GM18508 (cell line): ENCODE data around the gene PRR18.

Experiments
- ATAC-seq: cut with Tn5 transposase; IDR thresholded peaks from one replicate; pipeline ENCODE4 v1.9.1; 2021; ENCODE audit warnings: moderate number of reproducible peaks; ENCODE audit not compliant: insufficient read depth, unreplicated experiment

Gene PRR18

DNA sequence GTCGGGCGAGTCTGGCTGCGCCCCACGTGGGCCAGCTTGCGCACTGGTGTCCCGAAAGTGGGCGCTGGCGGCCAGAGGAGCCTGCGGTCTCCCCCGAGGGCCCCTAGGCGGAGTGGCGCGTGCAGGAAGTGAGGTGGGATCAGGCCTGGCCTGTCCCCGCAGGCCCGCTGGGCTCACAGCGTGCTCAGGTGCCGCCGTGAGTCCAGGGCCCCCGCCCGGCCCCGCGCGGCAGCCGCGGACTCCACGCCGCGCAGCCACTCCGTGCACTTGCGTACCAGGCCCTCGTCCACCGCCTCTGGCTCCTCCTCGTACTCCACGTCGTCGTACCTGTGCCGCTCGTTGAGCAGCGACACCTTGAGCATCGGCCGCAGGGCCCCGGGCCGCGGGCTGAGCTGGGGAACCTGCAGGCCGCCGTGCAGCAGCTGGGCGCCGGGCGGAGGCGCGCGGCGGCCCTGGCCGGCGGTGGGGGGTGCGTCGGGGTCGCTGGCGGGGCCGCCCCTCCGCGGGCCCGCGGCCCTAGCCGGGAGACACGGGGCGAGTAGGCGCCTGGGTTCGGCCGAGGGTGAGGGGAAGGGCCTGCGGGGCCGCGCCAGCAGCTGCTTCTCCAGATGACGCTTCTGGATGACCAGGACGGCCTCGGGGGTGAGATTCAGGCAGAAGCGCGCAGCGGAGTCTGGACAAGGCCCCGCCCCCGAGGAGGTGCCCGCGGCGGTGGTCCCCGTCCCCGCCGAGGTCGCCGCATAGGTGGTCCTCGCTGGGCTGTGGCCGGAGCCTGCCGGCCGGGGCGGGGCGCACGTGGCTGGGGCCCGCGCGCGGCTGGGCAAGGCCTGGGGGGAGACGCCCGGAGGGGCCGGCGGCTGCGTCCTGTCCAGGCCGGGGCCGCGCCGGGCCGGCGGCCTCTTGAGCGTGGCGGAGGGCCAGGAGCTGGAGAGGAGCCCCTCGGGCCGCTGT lies 835 bp downstream of the PRR18 start:
- no peak for ATAC-seq

DNA sequence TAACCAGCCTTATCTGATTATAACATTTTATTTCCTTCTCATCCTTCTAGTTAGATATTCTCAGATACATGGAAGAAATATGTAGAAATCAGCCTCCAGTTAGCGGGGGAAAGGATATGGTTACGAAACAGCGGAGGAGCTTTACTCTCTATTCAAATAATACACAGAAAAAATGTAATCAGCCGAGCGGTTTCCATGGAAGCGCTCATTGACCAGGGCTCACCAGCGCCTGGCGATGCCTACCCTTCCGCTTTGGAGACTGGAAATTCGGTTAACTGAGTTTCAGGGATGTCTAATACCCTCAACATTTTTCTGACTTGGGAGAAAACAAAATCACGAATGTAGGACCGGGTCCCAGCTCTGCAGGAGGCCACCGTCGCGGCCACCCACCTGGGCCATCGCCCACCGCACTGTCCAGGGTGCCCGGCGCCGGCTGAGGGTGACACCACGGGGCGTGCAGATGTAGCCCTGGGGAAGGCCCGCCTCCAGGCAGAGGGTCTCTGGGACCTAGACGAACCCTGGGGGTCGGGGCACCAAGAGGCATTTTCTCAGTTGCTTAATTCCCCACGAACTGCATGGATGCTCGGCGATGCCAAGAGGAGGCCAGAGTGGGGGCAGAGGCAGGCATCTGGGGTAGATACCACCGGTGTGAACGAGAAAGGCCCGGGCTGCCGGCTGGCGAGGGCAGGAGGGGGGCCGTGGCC lies 1.7 kb downstream of the PRR18 start:
- ATAC-seq = no peak

DNA sequence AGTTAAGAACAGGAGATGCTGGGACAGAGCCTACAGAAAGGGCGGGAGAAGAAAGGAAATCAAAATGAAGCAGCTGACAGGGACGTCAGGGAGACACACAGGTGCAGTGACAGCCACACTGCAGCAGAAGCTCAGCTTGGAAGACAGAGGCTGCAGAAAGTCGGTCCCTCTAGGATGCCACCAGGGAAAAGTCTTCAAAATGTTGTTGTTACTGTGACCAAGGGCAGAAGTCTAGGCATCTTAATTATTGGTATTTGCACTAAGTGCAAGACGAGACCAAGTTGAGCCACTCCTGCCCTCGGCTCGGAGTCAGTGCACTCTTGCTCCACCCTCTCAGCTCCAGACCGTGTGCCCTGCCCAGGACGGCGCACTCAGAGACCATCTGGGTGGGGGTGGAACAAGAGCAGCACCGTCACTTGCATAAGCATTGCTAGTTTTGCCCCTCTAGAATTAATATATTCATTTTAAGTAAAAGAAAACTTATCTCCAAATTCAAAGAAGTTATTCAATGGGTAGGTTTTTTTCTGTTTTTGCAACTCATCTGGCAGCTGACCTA lies 2.6 kb downstream of the PRR18 start:
- no peak for ATAC-seq

DNA sequence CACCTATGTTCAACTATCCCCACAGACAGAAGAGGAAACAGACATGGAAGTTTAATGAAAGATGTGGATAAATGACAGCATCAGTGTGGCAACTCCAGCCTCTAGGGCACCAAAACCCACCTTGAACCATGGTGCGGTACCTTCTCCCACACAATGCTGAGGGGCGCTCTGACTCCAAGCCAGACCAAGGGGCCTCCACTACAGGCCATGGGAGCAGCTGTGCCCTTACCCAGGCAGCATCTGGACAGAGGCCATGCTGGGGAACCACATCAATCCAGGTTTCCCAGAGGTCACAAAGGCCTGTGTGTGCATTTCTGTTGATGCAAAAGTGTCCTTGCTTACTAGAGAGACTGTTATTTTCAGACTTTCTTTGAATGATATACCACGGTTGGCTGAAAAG lies 4.1 kb downstream of the PRR18 start:
- no peak for ATAC-seq

DNA sequence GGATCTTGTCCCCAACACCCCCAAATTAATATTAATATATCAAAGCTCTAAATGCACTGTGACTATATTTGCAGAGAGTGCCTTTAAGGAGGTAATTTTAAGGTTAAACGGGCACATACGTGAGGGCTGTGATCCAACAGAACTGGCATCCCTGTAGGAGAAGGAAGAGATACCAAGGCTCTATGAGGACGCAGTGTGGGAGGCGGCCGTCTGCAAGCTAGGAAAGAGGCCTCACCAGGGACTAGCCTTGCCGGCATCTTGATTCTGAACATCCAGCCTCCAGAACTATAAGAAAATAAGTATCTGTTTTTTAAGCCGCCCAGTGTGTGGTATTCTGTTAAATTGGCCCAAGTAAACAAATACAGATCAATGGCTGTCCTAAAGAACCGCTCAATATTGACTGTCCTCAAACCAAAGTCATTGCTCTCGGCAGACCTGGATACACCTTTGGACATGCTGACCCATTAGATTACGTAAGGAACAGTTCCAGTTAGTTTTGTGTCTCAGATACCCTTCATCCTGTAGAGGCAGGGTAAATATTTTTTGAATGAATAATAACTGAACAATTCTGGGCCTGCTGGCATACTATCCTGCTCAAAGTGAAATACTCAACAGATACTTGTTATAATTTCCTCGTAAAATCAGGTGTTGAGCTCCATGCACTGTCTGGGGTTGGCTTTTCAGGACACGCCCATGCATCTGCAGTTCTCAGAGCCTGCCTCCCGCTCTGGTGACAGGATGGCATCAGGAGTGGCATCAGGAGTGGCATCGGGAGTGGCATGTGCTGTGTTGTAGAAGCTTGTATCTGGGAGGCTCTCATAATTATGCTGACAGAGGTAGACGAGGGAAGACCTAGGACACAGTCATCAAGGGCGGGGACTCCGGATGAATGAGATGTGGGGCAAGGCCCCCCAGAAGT lies 6.3 kb downstream of the PRR18 start:
- no peak for ATAC-seq

DNA sequence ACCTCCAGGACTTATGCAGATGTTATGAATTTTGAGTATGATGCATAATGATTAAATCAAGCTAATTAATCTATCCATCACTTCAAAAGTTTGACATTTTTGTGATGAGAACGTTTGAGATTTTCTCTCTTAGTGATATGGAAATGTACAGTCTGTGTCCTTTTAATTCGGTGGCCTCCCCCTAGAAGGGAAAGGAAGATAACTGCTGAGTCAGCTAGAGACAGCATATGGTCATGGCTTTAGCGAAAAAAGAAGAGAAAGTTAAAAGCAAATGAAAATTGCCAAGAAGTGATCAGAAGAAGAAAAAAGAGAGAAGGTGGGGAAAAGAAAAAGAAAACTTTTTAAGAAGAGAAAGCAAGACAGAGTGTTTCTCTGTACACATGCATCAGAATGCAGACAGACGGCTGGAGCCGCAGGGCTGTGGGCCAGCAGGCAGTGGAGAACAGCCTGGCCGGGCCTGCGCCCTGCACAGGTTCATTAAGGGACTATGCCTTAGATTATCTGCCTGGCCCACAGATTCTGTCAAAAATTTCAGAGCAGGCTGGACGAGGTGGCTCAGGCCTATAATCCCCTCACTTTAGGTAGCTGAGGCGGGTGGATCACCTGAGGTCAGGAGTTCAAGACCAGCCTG lies 7.7 kb downstream of the PRR18 start:
- no peak for ATAC-seq

DNA sequence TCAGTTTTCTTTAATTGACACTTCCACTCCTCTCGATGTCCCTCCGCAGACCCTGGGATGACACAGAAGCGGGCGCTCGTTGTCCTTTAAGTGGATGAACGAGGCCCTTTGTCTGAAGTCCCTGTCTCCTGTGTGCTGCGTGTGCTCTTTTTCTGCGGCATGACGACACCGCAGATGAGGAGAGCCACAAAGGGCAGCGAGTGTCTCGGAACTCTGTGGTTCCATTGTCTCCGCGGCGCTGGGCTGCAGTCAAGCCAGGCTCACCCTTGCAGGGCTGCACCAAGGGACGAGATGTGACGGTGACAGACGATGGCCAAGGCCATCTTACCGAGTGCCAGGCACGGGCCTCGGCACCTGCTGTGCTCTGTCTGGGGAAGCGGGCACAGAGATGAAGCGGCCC lies 10.6 kb downstream of the PRR18 start:
- no peak for ATAC-seq

DNA sequence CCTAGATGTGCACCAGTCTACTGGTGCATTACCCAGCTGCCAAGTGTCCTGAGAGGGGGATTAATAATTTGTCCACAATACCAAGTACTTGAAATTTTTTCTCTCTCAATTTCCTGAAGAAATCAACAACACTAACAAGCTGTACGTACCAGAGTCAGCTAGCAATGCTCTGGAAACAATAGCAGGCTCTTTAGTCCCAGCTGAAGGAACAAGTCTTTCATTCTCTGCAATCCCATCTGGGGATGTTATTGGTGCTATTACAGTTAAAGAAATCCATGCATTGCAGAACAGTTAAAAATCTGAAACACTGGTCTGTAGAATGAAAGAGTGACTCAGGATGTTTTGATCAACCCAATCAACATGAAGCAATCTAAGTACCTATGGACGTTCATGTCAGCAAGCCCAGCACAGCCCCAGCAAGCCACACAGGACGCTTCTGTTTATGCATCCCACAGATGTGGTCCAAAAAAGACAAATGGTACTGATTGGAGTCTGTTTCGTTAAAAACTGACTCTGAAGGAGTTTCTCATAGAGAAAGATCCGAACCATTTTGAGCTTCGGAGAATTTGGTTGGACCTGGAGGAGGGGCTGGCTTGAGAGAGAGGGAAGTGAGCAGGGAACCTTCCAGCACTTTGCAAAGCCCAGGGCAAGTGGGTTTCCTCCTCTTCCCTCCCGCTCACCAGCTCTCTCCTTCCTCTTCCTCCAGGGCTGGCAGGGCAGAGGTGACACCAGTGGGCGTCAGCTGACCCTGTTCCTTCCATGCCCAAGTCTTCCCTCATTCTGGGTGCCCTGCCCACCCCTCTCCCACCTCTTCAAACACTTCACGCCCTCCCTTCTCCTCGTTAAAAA lies 11.9 kb downstream of the PRR18 start:
- ATAC-seq = no peak

DNA sequence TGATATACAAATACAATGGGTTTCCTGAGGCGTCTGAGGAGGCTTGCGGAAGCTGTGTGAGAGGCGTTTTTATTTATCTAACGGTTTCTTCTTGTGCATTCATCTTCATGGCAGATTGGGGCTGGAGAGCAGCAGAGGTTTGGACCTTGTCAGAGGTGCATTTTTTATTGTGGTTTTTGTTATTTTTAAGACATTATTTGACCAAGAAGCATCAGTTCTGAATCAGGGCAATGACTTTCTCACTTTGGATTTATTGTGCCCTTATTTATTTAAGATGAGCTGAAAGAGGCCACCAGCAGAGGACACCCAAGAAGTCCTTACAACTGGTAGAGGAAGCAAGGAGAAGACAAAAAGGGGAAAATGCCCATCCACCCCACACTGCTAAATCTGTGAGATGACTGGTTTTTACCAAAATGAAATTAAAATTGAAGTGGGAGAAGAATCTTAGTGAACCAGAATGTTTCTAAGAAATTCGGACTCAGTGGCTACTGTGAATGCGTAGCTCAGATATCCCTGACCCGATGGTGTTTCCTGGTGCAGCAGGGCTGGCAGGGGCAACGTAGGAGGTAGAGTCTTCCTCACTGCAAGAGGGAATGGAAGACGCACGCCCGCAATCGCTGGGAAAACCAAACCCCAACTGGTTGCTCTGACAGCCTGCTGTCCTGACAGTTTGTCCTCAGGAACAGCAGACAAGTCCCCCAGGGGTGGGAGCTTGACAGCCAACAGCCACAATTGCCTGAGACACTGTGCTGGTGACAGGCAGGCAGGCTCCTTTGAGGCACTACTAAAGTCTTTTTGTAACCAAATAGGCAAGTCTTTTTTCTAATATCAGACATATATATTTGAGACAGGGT lies 14.2 kb downstream of the PRR18 start:
- no peak for ATAC-seq

DNA sequence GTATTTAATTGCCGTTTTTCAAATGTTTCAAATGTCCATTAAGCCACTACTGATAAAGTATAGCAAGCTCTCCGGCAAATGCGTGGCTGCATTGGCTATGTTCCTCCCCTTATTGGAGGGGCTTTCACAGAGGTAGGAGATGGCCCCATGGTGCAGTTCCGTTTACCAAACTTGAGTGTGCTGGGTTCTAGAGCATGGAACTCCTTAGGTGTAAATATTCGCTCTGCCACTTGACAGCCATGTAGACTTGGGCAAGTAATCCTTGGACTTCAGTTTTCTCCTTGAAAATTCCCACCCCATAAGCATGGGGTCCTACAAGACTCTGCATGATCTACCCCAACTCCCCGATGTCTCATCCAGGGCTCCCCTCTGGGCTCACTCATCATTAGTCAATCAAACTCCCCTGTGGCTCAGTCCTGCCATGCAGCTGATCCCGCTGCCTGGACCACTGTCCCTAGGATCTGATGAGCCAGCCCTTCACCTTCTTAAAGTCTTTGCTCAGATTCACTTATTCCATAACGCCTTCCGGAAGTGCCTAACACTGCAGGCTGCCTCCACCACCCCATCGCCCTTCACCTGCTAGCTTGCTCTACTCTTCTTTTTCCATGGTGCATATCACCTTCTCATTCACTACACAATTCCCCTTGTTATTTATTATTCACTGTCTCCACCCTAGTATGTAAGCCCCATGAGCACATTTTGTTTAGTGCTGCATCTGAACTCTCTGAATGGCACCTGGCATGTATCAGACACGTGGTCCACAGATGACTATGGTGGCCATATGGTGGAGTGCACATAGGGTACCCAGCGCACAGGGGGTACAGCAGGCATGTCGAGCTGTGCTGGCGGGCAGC lies 18.8 kb downstream of the PRR18 start:
- ATAC-seq = no peak

DNA sequence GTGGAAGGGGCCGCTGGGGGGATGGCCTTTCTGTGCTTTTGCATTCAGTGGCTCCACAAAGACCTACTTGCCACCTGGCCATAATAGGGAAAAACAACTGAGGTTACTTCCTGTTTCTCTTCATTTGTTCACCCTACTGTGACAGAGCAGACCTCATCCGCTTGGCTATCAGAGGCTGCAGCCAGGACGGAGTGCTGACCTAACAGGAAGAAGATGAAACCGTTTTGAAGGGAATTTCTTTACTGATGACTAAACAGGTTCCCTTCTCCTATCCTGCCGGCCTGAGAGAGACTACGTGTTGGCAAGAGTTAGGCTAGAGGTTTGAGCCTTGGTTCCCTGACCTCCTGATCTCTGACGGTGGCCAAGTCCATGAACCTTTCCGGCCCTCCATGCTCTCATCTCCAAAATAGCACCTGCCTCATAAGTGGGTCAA lies 21.3 kb downstream of the PRR18 start:
- peak; percentile 94 for ATAC-seq

DNA sequence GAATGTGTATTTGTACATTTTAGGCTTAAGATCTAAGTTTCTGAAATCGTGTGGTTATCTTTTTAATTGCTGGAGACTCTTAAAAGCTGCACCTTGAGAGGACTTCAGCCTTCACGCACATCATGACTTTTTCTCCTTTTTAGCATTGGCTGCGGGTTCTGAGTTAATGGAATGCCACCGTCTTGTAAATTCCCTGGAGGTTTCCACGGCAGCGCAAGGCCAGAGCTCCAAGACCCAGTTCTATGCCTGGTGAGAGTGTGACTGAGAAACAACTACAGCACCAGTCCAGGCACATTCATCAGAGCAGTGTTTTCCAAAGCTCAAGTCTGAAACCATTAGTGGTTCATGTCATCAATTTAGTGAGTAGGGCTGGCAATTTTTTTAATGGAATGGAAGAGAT lies 23.0 kb downstream of the PRR18 start:
- ATAC-seq = no peak

DNA sequence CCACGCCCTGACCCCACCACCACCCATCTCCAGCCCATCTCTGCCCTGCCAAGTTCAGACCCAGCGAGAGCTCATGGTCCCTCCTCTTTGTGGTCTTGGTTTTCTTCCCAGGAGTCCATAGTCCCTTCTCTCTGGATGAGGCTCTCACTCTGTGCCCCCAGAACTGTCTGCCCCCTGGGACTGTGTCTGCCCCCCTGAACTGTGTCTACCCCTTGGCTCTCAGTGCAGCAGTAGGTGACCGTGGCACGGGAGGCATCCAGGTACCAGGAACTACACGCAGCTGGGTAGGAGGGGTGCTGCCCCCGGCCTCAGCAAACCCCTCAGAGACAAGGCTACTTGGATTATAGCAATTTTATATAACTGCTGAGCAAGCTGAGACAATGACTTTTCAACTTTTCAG lies 23.6 kb downstream of the PRR18 start:
- no peak for ATAC-seq

DNA sequence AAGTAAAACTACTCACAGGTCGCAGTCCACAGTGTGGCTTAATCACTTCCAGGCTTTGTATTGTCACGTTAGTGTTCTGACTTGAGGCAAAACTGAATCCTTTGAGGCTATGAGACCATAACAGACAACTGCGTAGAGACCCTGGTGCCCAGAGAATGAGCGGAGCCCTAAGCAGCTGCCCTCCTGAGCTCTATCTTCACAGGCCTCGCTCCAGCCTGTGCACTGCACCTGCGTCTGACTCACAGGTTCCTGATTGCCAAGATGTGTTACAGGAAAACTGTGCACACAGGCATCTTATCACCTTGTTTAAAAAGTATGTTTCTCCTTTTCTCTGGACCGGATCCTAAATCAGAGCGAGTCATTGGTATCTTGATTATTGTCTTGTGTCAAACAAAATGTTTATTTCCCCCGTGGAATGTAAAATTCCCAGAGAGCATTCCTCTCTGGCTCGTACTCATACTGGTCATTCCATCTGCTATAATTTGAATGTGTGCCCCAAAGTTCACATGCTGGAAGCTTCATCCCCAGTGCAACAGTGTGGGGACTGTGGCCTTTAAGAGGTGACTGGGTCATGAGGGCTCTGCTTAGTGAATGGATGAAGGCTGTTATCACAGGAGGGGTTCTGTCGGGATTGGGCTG lies 25.7 kb downstream of the PRR18 start:
- no peak for ATAC-seq

DNA sequence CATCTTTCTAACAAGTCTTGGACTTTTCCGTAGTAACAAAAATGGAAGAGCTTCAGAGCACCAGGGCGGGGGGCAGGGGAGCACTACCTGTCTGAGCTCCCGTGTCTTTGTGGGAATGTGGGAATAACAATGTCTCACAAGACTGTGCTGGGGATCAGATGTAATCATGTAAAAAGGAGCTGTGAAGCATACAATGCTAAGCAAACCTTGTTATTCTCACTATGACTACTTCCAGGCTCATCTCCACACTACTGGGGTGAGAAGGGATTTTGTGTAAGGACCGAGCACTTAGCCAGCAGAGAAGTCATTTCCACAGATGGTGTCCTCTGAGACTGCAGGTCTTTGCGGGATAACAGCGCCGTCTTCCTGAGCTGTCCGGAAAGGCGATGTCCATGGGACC lies 27.1 kb downstream of the PRR18 start:
- peak; percentile 43 for ATAC-seq

DNA sequence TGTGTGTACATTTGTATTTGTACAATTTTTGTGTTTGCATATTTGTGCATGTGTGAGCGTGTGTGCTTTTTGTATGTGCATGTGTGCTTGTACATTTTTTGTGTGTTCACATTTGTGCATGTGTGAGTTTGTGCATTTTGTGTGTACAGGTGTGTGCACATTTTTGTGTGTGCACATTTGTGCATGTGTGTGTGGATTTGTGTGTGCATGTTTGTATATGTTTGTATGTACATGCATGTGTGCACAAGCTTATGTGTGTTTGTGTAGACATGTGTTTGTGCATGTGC lies 28.9 kb downstream of the PRR18 start:
- no peak for ATAC-seq
